MM.1S (cell line): ENCODE results near the gene WDR5B.

Experiments
- EZH2 ChIP-seq: fragments of 300-600 bp; sonication (generic); optimal IDR thresholded peaks from 2 replicates; pipeline ENCODE3; 2017; ENCODE audit warnings: low read depth, mild to moderate bottlenecking, antibody characterized with exemption, low read length, mixed read lengths
- TF ChIP-seq, protein P1 (sequence below): fragments of 300-600 bp; sonication (generic); IDR thresholded peaks from 2 replicates; pipeline ENCODE4 v1.5.1; 2016; ENCODE audit warnings: antibody characterized with exemption, low read length, mixed read lengths

DNA sequence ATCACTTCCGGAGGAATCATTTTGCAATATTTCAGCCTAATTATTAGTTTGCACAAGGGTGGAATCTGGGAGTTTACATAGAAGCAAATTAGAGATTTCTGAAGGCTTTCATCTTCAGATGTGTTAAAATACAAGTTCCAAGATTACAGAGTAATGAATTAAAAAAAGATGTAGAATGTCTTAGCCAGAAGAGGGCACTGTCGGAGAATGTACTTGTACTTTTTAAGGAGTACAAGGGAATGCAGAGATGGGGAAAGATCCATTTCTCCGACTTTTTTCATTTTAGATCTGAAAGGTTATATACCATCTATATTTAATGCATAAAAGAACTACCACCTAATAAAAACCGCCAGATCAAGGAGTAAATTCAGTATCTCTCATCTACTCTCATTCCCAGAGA is 43.1 kb upstream of the WDR5B start:
- TF ChIP-seq, protein P1, sequence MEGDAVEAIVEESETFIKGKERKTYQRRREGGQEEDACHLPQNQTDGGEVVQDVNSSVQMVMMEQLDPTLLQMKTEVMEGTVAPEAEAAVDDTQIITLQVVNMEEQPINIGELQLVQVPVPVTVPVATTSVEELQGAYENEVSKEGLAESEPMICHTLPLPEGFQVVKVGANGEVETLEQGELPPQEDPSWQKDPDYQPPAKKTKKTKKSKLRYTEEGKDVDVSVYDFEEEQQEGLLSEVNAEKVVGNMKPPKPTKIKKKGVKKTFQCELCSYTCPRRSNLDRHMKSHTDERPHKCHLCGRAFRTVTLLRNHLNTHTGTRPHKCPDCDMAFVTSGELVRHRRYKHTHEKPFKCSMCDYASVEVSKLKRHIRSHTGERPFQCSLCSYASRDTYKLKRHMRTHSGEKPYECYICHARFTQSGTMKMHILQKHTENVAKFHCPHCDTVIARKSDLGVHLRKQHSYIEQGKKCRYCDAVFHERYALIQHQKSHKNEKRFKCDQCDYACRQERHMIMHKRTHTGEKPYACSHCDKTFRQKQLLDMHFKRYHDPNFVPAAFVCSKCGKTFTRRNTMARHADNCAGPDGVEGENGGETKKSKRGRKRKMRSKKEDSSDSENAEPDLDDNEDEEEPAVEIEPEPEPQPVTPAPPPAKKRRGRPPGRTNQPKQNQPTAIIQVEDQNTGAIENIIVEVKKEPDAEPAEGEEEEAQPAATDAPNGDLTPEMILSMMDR = peak; percentile 28
- TF ChIP-seq EZH2 = no peak
